ENCODE measurements around the gene MASP1.

MASP1 gene

GRCh38 chr3:187257992-187258692 lies 33.4 kb downstream of the MASP1 start:
- no peak overlapping the region for H3K27ac ChIP-seq
- no peak for TF ChIP-seq CTCF (IDR thresholded peaks at IDR 0.05)
- no peak for TF ChIP-seq ZFX (IDR thresholded peaks at IDR 0.05; ENCODE audit: borderline replicate concordance)

- TF ChIP-seq CTCF (IDR thresholded peaks at IDR 0.05) (no peak), ZFX (IDR thresholded peaks at IDR 0.05; ENCODE audit: borderline replicate concordance) (no peak)
These were observed 34.1 kb downstream of the MASP1 start for GRCh38 chr3:187257471-187257870.

GRCh38 chr3:187256051-187256616 lies 35.4 kb downstream of the MASP1 start:
- no peak overlapping the region for H3K27ac ChIP-seq
- TF ChIP-seq CTCF (IDR thresholded peaks at IDR 0.05) (no peak), ZFX (IDR thresholded peaks at IDR 0.05; ENCODE audit: borderline replicate concordance) (no peak)

More at GRCh38 chr3:187257471-187257870, 34.1 kb downstream of the MASP1 start:
- no peak overlapping the region for H3K27ac ChIP-seq

GRCh38 chr3:187255314-187255713 lies 36.2 kb downstream of the MASP1 start:
- TF ChIP-seq CTCF (IDR thresholded peaks at IDR 0.05) (no peak), ZFX (IDR thresholded peaks at IDR 0.05; ENCODE audit: borderline replicate concordance) (no peak)

GRCh38 chr3:187252311-187252710 lies 39.2 kb downstream of the MASP1 start:
- TF ChIP-seq ZFX (IDR thresholded peaks at IDR 0.05; ENCODE audit: borderline replicate concordance), result no peak
- no peak for TF ChIP-seq CTCF (IDR thresholded peaks at IDR 0.05)
- H3K27ac ChIP-seq, result no peak overlapping the region

More at GRCh38 chr3:187255314-187255713, 36.2 kb downstream of the MASP1 start:
- H3K27ac ChIP-seq, result no peak overlapping the region

GRCh38 chr3:187251599-187251998 lies 39.9 kb downstream of the MASP1 start:
- H3K27ac ChIP-seq, result no peak overlapping the region
- no peak for TF ChIP-seq ZFX (IDR thresholded peaks at IDR 0.05; ENCODE audit: borderline replicate concordance)

- no peak for TF ChIP-seq ZFX (IDR thresholded peaks at IDR 0.05; ENCODE audit: borderline replicate concordance)
- no peak for TF ChIP-seq CTCF (IDR thresholded peaks at IDR 0.05)
- H3K27ac ChIP-seq, result no peak overlapping the region
These were observed 44.1 kb downstream of the MASP1 start for GRCh38 chr3:187247398-187247797.
